Large intestine (tissue), 3 donors: ENCODE data around the gene SLC35E3. TPM values are rescaled to one million over a fixed set of nuclear protein-coding genes. Genes with fewer than 3 reads are reported as not detected.

Source experiments
- DNase-seq, 2 donors: peaks; one replicate each; pipeline versions ENCODE4 v3.0.0 to v3.0.0-alpha.2; 2013
- H3K27ac ChIP-seq: one replicate; pipeline ENCODE4 v1.5.1; 2013; ENCODE audit warnings: low read length
- H3K27me3 ChIP-seq: 2 replicates; pipeline ENCODE4 v1.6.1; 2013; ENCODE audit warnings: low read length; ENCODE audit not compliant: control insufficient read depth, insufficient read depth
- H3K36me3 ChIP-seq: 2 replicates; pipeline ENCODE4 v1.6.1; 2013; ENCODE audit warnings: low read length; ENCODE audit not compliant: control insufficient read depth, insufficient read depth
- H3K4me1 ChIP-seq: one replicate; pipeline ENCODE4 v1.6.1; 2013; ENCODE audit warnings: low read length; ENCODE audit not compliant: control insufficient read depth, insufficient read depth
- H3K4me3 ChIP-seq: one replicate; pipeline ENCODE4 v1.5.1; 2013; ENCODE audit warnings: low read length
- H3K9me3 ChIP-seq: one replicate; pipeline ENCODE4 v1.6.1; 2013; ENCODE audit warnings: mild to moderate bottlenecking, low read depth, low read length, moderate library complexity; ENCODE audit not compliant: control insufficient read depth
- WGBS: methylation state at CpG from one replicate; pipeline ENCODE4 v1.1.5; 2013; ENCODE audit warnings: low lambda C conversion rate; ENCODE audit not compliant: insufficient coverage; 5-methylcytosine and 5-hydroxymethylcytosine counted together
- polyA plus RNA-seq: library from polyadenylated mRNA; unstranded; fragments of 120-200 nt; gene quantifications from one replicate; pipeline ENCODE4 v1.2.1, GENCODE V29; 2013

SLC35E3 gene
- polyA plus RNA-seq, 1 donor: 8.3 TPM

GRCh38 chr12:68781728-68782127, 35.8 kb downstream of the SLC35E3 start:
- Histone ChIP-seq H3K9me3 (no peaks in the 10 kb centered on the region), H3K4me3 (no peak overlapping the region), H3K36me3 (no peaks in the 10 kb centered on the region), H3K27ac (no peak overlapping the region), H3K27me3 (no peaks in the 10 kb centered on the region), H3K4me1 (no peaks in the 10 kb centered on the region)
- WGBS: 100% methylated on average over 3 of the region's 6 CpGs
- DNase-seq: no peak

DNA sequence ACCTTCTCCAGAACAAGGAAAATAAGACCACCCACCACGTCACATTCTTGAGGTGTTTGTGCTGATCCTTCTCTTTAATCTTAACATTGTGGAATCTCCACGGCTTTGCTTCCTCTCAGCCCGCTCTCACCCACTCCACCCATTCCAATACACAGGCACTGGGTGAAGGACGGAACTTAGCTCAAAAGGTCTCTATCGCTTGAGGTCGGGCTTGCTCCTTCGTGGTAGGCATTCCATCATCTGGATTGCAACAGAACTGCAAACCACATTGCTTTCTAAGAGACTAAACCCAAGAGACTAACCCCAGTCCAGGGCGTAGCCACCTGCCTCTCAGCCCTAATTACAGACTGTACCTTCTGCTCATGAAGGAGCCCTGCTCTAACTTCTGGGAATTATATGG, 38.0 kb downstream of the SLC35E3 start:
- DNase-seq: no peak
- Histone ChIP-seq H3K36me3 (no peaks in the 10 kb centered on the region), H3K9me3 (no peaks in the 10 kb centered on the region), H3K27ac (no peak overlapping the region), H3K4me3 (no peak overlapping the region), H3K27me3 (no peaks in the 10 kb centered on the region), H3K4me1 (peaks cover 8% of the 10 kb centered on the region)
- no CpG with 5 or more reads among the region's 8 CpGs for WGBS

GRCh38 chr12:68785358-68785757, 39.4 kb downstream of the SLC35E3 start:
- DNase-seq: no peak
- H3K4me3 ChIP-seq: no peak overlapping the region
- no peaks in the 10 kb centered on the region for H3K9me3 ChIP-seq
- peaks cover 11% of the 10 kb centered on the region for H3K4me1 ChIP-seq
- no CpG with 5 or more reads among the region's 2 CpGs for WGBS
- no peaks in the 10 kb centered on the region for H3K27me3 ChIP-seq
- no peak overlapping the region for H3K27ac ChIP-seq
- no peaks in the 10 kb centered on the region for H3K36me3 ChIP-seq

DNA sequence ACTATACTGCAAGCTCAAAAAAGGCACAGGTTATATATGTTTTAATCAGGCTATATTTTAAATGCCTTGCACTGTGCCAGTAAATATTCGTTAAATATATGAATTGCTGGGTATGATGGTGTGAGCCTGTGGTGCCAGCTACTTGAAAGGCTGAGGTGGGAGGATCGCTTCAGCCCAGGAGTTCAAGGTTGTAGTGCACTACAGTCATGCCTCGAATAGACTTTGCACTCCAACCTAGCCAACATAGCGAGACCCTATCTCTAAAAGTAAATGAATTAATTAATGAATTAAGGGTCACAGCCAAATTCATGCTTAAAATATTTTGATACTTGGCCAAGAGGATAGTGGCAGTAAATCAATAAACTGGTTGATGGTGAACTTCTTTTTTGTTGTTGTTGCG, 39.8 kb downstream of the SLC35E3 start:
- Histone ChIP-seq H3K36me3 (no peaks in the 10 kb centered on the region), H3K4me3 (no peak overlapping the region), H3K27me3 (no peaks in the 10 kb centered on the region), H3K9me3 (no peaks in the 10 kb centered on the region), H3K27ac (no peak overlapping the region), H3K4me1 (peaks cover 11% of the 10 kb centered on the region)
- no CpG with 5 or more reads among the region's 5 CpGs for WGBS
- no peak for DNase-seq

GRCh38 chr12:68786929-68787328, 41.0 kb downstream of the SLC35E3 start:
- no peak for DNase-seq
- Histone ChIP-seq H3K4me1 (peaks cover 11% of the 10 kb centered on the region), H3K27ac (peak overlapping the region; percentile 9), H3K36me3 (no peaks in the 10 kb centered on the region), H3K4me3 (no peak overlapping the region), H3K9me3 (no peaks in the 10 kb centered on the region), H3K27me3 (no peaks in the 10 kb centered on the region)
- WGBS: no CpG with 5 or more reads among the region's 2 CpGs

GRCh38 chr12:68788554-68789143, 42.7 kb downstream of the SLC35E3 start:
- peaks cover 11% of the 10 kb centered on the region for H3K4me1 ChIP-seq

DNA sequence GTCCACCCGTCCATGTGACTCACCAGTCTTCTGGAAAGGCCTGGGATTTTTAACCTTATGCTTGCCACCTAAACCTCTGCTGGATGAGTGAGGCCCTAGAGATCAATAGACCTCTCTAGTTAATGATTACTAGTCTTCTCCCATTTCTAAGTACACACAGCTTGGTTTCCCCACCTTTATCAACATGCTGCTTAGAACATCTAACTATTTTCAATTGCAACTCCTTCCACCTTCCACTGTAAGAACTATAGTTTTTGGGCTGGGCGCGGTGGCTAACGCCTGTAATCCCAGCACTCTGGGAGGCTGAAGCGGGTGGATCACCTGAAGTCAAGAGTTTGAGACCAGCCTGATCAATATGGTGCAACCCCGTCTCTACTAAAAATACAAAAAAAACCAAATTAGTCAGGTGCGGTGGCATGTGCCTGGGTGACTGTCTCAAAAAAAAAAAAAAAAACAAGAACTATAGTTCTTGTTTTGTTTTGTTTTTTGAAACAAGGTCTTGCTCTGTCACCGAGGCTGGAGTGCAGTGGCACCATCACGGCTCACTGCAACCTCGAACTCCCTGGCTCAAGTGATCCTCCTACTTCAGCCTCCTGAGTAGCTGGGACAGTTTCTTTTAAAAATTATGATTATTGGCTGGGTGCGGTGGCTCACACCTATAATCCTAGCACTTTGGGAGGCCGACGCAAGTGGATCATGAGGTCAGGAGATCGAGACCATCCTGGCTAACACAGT, 43.3 kb downstream of the SLC35E3 start:
- Histone ChIP-seq H3K4me1 (peaks cover 11% of the 10 kb centered on the region), H3K9me3 (no peaks in the 10 kb centered on the region), H3K36me3 (no peaks in the 10 kb centered on the region), H3K4me3 (no peak overlapping the region), H3K27me3 (no peaks in the 10 kb centered on the region), H3K27ac (no peak overlapping the region)
- DNase-seq: peak in 1 of 2 donors; percentile 17
- WGBS: no CpG with 5 or more reads among the region's 14 CpGs

More at GRCh38 chr12:68788554-68789143, 42.7 kb downstream of the SLC35E3 start:
- WGBS: no CpG with 5 or more reads among the region's 3 CpGs
- no peak for DNase-seq
- H3K4me3 ChIP-seq: no peak overlapping the region
- no peak overlapping the region for H3K27ac ChIP-seq
- no peaks in the 10 kb centered on the region for H3K9me3 ChIP-seq
- H3K27me3 ChIP-seq: no peaks in the 10 kb centered on the region
- H3K36me3 ChIP-seq: no peaks in the 10 kb centered on the region

DNA sequence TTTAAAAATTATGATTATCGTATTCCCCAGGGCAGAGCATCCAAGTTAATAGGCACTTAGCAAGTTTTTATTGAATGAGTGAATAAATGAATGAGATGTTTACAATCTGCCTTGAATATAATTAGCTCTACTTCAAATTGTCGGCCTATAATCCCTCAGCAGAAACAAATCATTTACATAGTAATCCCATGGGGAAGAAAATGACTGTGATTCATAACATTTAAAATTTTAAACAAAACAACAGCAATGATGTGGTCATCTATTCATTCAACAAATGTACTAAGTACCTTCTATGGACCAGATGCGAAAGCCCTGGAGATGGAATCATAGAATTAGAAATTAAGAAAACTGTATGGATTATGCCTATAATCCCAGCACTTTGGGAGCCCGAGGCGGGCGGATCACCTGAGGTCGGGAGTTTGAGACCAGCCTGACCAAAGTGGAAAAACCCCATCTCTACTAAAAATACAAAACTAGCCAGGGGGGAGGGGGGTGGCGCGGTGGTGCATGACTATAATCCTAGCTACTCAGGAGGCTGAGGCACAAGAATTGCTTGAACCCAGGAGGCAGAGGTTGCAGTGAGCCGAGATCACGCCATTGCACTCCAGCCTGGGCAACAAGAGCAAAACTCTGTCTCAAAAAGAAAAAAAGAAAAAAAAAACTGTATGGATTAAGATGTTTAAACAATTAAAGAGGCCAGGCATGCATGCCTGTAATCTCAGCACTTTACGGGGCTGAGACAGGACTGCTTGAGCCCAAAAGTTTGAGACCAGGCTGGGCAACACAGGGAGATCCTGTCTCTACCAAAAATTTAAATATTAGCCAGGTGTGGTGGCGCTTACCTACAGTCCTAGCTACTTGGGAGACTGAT, 44.3 kb downstream of the SLC35E3 start:
- Histone ChIP-seq H3K9me3 (no peaks in the 10 kb centered on the region), H3K4me3 (no peak overlapping the region), H3K36me3 (no peaks in the 10 kb centered on the region), H3K27me3 (no peaks in the 10 kb centered on the region), H3K4me1 (peaks cover 11% of the 10 kb centered on the region), H3K27ac (no peak overlapping the region)
- WGBS: 100% methylated on average over 1 of the region's 13 CpGs
- DNase-seq: no peak

DNA sequence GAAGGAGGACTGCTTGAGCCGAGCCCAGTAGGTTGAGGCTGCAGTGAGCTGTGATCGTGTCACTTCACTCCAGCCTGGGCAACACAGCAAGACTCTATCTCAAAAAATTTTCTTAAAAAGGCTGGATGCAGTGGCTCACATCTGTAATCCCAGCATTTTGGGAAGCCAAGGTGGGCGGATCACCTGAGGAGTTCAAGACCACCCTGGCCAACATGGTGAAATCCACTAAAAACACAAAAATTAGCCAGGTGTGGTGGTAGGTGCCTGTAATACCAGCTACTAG, 44.9 kb downstream of the SLC35E3 start:
- Histone ChIP-seq H3K36me3 (no peaks in the 10 kb centered on the region), H3K4me3 (no peak overlapping the region), H3K27me3 (no peaks in the 10 kb centered on the region), H3K27ac (no peak overlapping the region), H3K9me3 (no peaks in the 10 kb centered on the region), H3K4me1 (peaks cover 11% of the 10 kb centered on the region)
- no peak for DNase-seq
- WGBS: no CpG with 5 or more reads among the region's 3 CpGs

GRCh38 chr12:68791897-68792481, 46.0 kb downstream of the SLC35E3 start:
- no peak overlapping the region for H3K27ac ChIP-seq
- DNase-seq: no peak
- H3K9me3 ChIP-seq: no peaks in the 10 kb centered on the region
- no peak overlapping the region for H3K4me3 ChIP-seq
- no peaks in the 10 kb centered on the region for H3K27me3 ChIP-seq
- WGBS: no CpG with 5 or more reads among the region's 2 CpGs
- H3K36me3 ChIP-seq: no peaks in the 10 kb centered on the region
- H3K4me1 ChIP-seq: peaks cover 11% of the 10 kb centered on the region
